NCI-H510A (cell line): ENCODE data around the gene PDYN.

Experiments
- DNase-seq: peaks from one replicate; lab custom pipeline; 2025; lab: John Stamatoyannopoulos, UW

PDYN gene

GRCh38 chr20:1934721-1935573 is 58.9 kb downstream of the PDYN start:
- no peak for DNase-seq

DNA sequence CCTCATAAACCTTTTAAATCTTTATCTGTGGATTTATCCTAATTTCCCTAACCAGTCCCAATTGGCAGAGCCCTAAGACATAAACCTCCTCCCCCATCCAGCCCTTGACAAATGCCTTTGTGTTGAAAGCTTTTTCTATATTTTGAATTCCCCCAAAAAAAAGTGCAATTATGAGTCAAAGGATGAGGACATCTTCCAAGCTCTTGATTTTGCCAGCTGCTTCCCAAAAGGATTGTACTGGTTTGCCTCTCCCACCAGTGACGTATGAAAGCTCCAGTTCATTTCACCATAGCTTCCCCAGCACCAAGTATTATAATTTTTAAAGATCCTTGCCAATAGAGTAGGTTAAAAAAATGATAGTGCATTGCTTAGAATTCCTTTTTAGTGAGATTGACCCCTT is 59.7 kb downstream of the PDYN start:
- DNase-seq = no peak

DNA sequence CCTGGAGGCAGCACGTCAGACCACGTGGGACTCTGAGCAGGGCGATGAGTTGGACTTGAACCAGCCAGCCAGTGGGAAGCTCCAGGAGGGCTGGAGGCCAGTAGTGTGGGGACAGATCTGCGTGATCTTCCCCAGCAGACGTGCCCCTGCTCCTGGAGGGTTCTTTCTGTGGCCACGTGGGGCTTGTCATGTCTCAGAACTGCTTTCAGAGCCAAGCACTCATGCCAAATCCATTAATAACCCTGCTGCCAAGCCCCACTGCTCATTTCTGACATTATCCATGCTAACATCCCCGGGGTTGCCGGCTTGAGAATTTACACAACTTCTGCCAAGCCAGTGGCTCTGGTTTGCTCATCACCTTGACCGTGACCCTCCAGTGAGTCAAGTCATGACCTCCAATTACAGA is 60.4 kb downstream of the PDYN start:
- DNase-seq = no peak

- DNase-seq = no peak
Measured at GRCh38 chr20:1932971-1933370, 60.9 kb downstream of the PDYN start.

- DNase-seq = no peak
Measured at GRCh38 chr20:1931830-1932229, 62.0 kb downstream of the PDYN start.

DNA sequence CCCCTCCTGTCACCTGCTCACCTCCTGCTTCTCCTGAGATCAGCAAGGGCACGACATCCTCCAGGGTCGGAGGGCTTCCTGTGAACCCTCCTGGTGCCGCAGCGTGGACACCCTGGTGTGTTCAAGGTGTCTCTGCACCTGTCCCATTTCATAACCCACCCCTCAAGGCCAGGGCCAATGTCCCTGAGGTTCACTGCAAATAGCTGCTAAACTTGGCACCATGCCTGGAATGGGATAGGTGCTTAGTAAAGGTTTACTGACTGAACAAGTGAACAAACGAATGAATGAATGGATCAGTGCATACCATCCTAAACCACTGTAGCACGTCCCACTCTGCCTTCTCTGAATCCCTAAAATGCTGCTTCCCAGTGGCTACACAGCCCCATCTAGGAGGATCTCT is 63.7 kb downstream of the PDYN start:
- DNase-seq = no peak

DNA sequence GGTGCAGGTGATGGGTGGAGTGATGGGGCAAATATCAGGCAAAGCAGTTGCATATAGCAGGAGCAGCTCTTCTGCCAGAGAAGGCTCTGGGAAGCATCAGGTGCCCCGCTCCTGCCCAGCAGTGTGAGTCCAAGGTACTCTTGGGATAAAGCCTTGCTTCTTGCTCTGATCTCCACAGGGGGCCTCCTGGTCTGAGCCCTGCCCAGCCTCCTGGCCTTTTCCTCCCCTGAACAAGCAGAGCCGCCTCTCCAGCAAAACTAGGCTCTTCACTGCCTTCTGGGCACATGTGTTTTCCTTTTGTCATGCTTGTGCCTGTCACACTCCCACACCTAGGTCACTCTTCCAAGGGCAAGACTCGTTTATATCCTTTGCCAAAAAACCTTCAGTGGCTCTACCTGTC is 64.4 kb downstream of the PDYN start:
- DNase-seq = no peak

GRCh38 chr20:1928782-1929181 is 65.1 kb downstream of the PDYN start:
- DNase-seq = no peak
